ENCODE data around the gene SASS6.
A peak's percentile ranks its signal among the peaks of the same experiment; 100 is the strongest.
"Not testable (repeated sequence)": the region's sequence is repeated elsewhere in the genome, so short reads cannot be mapped to it uniquely, and the experiment has no call there.

SASS6 gene

DNA sequence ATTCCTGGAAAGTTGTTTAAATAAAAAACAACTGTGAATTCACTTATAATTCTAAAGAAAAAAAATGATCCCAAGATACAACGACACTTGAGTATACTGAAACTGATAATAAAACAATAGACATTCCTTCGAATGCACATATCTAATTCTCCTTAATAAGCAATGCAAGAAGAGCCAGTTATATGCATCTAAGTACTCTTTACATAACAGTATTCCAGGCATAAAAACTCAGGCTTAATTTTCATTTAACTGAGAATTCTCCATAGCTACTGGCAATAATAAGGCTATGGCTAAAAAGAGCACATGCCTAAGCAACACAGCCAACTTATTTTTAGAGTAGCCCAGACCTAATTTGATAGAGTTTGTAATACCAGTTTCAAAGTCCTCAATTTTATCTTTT lies 31.2 kb downstream of the SASS6 start:
- ATAC-seq = no peak

DNA sequence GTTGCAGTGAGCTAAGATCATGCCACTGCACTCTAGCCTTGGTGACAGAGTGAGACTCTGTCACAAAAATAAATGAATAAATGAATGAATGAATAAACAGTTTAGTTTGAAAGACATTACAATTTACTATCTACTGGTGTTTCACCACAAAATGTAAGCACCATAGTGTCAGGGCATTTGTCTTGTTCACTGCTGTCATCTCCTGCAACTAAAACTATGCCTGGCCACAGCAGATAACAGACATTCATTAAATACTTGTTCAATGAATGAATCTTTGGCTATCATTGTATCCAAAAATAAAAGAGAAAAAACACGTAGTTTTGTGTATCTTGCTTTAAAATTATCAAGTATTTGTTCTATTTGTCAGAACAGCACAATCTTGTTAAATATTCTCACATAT lies 32.5 kb downstream of the SASS6 start:
- ATAC-seq = no peak

GRCh38 chr1:100090471-100090870 lies 42.3 kb downstream of the SASS6 start:
- no peak for ATAC-seq

DNA sequence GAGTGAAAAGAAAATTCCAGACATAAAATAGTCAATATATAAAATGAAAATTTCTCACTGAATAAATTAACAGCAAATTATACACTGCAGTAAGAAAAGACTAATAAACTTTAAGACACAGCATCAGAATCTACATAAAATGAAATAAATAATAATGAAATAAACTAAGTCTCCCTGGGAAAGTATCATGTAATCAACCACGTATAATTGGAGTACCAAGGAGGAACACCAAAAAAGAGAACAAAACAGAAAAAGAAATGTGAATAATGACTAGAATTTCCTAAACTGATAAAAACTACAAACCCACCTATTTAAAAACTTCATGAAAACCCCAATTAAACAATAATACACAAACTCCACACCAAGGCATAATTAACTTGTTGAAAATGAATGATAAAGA lies 43.6 kb downstream of the SASS6 start:
- no peak for ATAC-seq

GRCh38 chr1:100087396-100087795 lies 45.3 kb downstream of the SASS6 start:
- no peak for ATAC-seq

DNA sequence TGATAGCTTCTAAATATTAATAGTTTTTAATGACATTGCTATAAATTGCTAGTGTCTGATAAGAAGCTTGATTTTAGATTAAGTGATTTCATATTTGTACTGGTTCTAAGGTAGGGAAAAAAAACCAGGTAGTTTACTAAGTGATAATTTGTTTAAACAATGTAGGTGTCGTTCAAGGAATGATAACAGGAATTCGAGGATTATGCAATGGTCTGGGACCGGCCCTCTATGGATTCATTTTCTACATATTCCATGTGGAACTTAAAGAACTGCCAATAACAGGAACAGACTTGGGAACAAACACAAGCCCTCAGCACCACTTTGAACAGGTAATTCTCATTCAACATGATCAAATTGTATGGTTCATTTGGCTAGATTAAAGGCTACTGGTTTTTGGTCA lies 52.4 kb downstream of the SASS6 start:
- no peak for ATAC-seq

DNA sequence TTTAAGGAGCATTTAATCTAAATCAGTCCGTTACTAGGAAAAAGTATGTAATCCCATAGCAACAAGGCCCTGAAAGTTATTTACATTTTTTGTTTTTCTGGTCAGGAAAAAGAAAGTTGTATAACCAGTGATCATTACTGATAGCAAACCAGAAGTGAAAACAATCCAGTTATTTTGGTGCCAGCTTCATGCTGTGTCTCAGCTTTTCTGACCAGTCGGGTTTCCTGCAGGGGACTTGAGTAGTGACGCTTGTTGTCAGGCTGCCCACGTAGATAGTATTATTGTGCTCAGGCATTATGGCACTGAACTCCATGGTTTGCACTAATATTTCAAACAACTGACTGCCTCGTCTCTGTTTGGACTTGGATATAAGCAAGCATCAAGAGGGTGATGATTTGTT lies 55.2 kb downstream of the SASS6 start:
- no peak for ATAC-seq

GRCh38 chr1:100076744-100077143 lies 56.0 kb downstream of the SASS6 start:
- peak in 1 of 2 donors; percentile 49 for ATAC-seq

GRCh38 chr1:100076319-100076718 lies 56.4 kb downstream of the SASS6 start:
- no peak for ATAC-seq

DNA sequence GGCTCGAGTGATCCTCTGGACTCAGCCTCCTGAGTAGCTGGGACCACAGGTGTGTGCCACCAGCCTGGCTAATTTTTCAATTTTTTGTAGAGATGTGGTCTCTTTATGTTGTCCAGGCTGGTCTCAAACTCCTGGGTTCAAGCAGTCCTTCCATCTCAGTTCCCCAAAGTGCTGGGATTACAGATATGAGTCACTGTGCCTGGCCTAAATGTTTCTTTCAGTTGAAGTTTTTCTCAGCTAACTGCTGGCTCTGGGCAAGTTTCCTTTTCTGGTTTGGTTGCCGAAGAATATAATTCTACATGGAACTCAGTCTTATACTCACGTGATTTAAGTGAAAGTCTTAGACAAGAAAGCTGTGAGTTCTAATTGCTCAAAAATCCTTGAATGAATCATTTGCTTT lies 57.0 kb downstream of the SASS6 start:
- ATAC-seq = no peak

GRCh38 chr1:100074604-100075395 lies 57.9 kb downstream of the SASS6 start:
- ATAC-seq = no peak

- no peak for ATAC-seq
Observed at GRCh38 chr1:100073531-100073930, 59.2 kb downstream of the SASS6 start.

DNA sequence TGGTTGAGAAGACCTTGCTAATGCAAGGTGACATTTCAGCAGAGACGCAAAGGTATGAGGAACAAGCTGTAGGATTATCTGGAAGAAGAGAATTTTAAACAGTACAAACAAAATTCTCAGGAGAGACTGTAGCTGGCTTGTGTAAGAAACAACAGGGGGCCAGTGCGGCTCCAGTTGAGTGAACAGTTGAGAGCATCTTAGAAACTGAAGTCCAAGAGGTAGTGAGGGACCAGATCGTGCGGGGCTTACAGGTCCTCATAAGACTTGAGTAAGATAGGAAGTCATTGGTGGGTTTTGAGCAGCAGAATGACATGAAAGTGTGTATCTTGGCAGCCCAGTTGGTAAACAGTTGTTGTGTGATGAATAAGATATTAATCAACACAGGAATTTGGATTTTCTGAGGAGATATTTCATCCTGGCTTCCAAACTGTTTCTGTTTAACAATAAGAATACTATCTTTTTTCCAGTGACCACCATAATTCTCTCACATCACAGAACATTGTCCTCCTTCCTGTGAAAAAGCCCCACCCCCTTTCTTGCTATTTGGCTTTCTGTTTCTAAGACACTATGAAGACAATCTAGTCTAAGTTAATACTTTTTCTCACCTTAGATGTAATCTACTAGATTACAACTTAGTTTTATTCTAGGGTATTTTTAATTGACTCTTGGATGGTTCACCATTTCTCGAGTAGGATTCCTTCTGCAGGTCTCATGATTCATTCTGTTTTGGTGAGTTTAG lies 62.4 kb downstream of the SASS6 start:
- ATAC-seq = no peak

GRCh38 chr1:100065969-100066227 lies 66.8 kb downstream of the SASS6 start:
- ATAC-seq = no peak

DNA sequence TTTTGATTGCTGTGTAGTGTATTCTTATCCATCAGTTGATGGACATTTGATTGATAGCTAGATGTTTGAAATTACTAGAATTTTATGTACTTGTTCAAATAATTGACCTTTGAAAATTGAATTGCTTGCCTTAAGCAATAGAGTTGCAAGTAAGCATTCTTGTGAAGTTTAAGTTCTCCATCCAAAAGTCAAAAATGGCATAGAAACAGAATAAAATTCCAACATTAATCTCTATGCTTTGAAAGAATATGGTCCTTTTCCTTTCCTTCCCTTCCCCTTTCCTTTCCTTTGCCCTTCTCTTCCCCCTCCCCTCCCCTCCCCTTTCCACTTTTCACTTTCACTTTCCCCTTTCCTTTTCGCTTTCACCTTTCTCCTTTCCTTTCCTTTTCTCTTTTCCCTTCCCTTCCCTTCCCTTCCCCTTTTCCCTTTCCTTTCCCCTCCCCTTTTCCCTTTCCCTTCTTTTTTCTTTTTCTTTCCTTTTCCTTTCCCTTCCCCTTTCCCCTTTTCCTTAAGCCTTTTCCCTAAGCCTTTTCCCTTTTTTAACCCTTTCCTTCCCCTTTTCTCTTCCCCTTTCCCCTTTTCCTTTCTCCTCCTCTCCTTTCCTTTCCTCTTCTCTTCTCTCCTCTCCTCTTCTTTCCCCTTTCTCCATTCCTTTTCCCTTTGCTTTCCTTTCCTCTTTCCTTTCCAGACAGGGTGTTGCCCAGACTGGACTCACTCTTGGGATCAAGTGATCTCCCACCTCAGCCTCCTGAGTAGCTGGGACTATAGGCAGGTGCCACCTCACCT lies 67.4 kb downstream of the SASS6 start:
- ATAC-seq = no peak

DNA sequence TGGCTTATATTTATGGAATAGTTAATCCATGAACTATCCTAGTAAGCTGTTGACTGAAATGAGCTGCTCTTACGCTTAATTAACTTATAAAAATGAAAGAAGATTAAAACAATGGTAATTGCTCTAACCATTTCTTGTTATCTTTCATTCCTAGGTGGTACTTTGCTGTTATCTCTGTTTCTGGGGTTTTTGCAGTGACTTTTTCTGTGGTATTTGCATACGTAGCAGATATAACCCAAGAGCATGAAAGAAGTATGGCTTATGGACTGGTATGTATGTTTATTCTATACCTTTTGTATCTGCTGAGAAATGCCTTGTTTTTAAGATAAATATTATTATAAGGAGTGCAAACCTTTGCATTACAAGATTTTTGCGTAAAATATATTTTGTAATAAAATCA lies 71.0 kb downstream of the SASS6 start:
- no peak for ATAC-seq

DNA sequence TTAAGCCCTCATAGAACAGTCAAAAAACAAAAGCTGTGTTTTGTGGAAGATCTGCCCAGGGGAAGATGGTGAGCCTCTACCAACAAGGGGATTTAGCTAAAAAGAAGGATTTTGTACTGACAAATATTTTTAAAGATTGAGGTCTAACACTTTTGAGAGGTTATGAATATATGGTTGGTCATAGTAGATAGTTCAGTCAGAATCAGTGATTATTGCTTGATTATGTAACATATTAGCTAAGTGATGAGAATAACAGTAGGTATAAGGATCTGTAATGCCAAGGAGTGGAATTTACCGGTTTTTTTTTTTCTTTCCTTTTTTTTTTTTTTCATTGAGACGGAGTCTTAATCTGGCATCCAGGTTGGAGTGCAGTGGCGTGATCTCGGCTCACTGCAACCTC lies 79.0 kb downstream of the SASS6 start:
- peak; percentile 58 to 73 for ATAC-seq

DNA sequence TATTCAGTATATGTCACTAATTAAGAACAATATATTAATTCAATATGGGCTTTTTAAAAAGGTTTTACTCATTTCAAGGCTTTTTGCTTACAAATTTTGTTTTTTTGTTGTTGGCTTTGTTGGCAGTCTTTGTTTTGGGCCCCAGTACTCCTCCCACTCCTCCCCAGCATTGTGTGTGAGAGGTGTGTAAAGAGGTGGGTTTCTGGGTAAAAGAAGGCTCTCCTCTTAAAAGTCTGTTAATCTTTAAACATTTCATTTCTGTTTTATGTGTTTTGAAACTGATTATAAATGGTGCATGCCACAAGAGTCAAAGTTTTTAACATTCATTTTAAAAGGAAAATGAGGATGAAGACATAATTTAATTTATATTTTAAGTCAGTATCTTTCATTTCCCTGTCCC lies 79.6 kb downstream of the SASS6 start:
- ATAC-seq = no peak

- ATAC-seq = no peak
Observed at GRCh38 chr1:100051893-100052292, 80.8 kb downstream of the SASS6 start.

GRCh38 chr1:100051401-100051800 lies 81.3 kb downstream of the SASS6 start:
- no peak for ATAC-seq

DNA sequence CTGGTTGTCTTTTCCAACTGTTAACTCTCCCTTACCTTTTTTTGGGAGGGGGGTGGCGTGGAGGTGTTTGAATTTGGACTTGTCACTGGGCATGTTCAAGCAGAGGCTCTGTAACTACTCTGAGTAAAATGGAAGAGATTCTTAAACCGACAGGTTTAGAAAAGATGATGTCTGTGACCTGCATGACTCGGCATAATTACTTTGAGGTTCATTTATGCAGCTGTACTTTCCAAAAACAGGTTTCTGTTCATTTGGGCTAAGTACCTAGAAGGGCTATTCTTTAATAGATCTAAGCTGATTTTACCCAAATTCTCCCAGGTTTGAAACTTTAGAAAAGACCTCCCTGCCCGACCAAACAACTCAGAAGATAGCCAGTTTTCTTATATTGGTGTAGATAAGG lies 82.6 kb downstream of the SASS6 start:
- peak; percentile 31 to 51 for ATAC-seq

GRCh38 chr1:100047235-100047708 lies 85.5 kb downstream of the SASS6 start:
- not testable (repeated sequence) for ATAC-seq

DNA sequence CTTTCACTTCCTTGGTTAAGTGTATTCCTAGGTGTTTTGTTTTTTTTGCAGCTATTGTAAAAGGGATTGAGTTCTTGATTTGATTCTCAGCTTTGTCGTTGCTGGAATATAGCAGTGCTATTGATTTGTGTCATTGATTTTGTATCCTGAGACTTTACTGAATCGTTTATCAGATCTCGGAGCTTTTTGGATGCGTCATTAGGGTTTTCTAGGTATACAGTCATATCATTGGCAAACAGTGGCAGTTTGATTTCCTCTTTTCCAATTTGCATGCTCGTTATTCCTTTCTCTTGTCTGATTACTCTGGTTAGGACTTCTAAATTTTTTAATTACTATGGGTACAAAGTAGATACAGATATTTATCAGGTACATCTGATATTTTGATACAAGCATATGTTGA lies 87.5 kb downstream of the SASS6 start:
- no peak for ATAC-seq

GRCh38 chr1:100039591-100039990 lies 93.1 kb downstream of the SASS6 start:
- no peak for ATAC-seq

All from activated CD4-positive, CD25-positive, alpha-beta regulatory T cell treated with anti-CD3 and anti-CD28 coated beads, Interleukin-2, amount 50 U/mL, for 24 hours (primary cell).